DOHH2 (cell line): ENCODE measurements around the gene AGAP2.

Experiments used
- H3F3A ChIP-seq: fragments of 200-600 bp; sonication (generic), shearing (Covaris generic); 2 replicates; pipeline ENCODE4 v1.6.0; 2016; ENCODE audit warnings: antibody characterized with exemption, mild to moderate bottlenecking; ENCODE audit not compliant: control insufficient read depth, insufficient read depth
- H3K27ac ChIP-seq: fragments of 200-600 bp; sonication (generic); 2 replicates; pipeline ENCODE4 v1.5.1; 2014; ENCODE audit warnings: low read depth, mild to moderate bottlenecking, low read length, moderate library complexity
- H3K27me3 ChIP-seq: fragments of 200-600 bp; sonication (generic); 2 replicates; pipeline ENCODE4 v1.6.1; 2014; ENCODE audit warnings: mild to moderate bottlenecking, low read length, mixed read lengths; ENCODE audit not compliant: control insufficient read depth
- H3K36me3 ChIP-seq: fragments of 200-600 bp; sonication (generic); 2 replicates; pipeline ENCODE4 v1.6.1; 2014; ENCODE audit warnings: mild to moderate bottlenecking, low read length, moderate library complexity, mixed read lengths; ENCODE audit not compliant: control insufficient read depth
- H3K4me1 ChIP-seq: fragments of 200-600 bp; sonication (generic); 2 replicates; pipeline ENCODE4 v1.6.1; 2014; ENCODE audit warnings: mild to moderate bottlenecking, low read length, mixed read lengths; ENCODE audit not compliant: control insufficient read depth
- H3K4me2 ChIP-seq: fragments of 200-600 bp; sonication (generic); 2 replicates; pipeline ENCODE4 v1.6.0; 2014; ENCODE audit warnings: mild to moderate bottlenecking, low read length, moderate library complexity
- H3K4me3 ChIP-seq: fragments of 200-600 bp; sonication (generic); 2 replicates; pipeline ENCODE4 v1.5.1; 2014; ENCODE audit warnings: mild to moderate bottlenecking, low read length, mixed read lengths
- H3K79me2 ChIP-seq: fragments of 200-600 bp; sonication (generic); 2 replicates; pipeline ENCODE4 v1.6.1; 2014; ENCODE audit warnings: mild to moderate bottlenecking, low read length, mixed read lengths; ENCODE audit not compliant: control insufficient read depth
- H3K9me2 ChIP-seq: fragments of 200-600 bp; sonication (generic); replicated peaks from 2 replicates; pipeline ENCODE4 v1.6.1; 2014; ENCODE audit warnings: mild to moderate bottlenecking, low read length, mixed read lengths; ENCODE audit not compliant: control insufficient read depth
- H3K9me3 ChIP-seq: fragments of 200-600 bp; sonication (generic); 2 replicates; pipeline ENCODE4 v1.6.1; 2014; ENCODE audit warnings: antibody characterized with exemption, low read length, mixed read lengths; ENCODE audit not compliant: control insufficient read depth, insufficient read depth
- H4K20me1 ChIP-seq: fragments of 200-600 bp; sonication (generic); 2 replicates; pipeline ENCODE4 v1.6.0; 2014; ENCODE audit warnings: low read depth, mild to moderate bottlenecking, antibody characterized with exemption, low read length, moderate library complexity; ENCODE audit not compliant: control insufficient read depth, insufficient read depth
- EZH2phosphoT487 ChIP-seq: fragments of 200-600 bp; sonication (generic); IDR thresholded peaks from 2 replicates; pipeline ENCODE4 v1.6.1; 2017; ENCODE audit warnings: borderline replicate concordance, mild to moderate bottlenecking, antibody characterized with exemption, low read length, moderate library complexity, mixed read lengths
- TF ChIP-seq, protein P1 (sequence below): fragments of 200-600 bp; sonication (generic); IDR thresholded peaks from one replicate; pipeline ENCODE4 v1.5.1; 2014; ENCODE audit warnings: antibody characterized with exemption, mild to moderate bottlenecking, low read depth, low read length; ENCODE audit not compliant: poor library complexity, severe bottlenecking

The AGAP2 gene

DNA sequence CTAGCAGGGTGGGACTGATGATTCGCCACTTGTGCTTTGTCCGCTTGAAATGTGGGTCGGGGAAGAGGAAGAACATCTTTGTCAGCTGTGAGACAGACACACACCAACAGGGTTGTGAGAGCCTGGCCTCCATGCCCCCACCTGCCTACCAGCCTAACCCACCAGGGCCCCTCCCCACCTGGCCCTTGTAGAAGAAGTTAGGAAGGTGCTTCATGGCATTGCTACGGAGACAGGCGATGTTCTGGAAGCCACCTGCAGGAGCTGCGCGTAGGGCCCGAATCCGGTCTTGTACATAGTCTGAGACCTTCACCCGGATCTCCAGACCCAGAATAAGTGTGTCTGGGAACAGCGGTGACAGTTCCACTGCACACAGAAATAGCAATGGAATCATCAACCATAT is 31.1 kb upstream of the AGAP2 start:
- Histone ChIP-seq H3K79me2 (peaks cover 11% of the 10 kb centered on the region), H4K20me1 (no peaks in the 10 kb centered on the region), H3K9me2 (no peaks in the 10 kb centered on the region), H3K4me2 (no peak overlapping the region), H3K27ac (no peak overlapping the region), H3K4me1 (peaks cover 40% of the 10 kb centered on the region), H3K4me3 (no peak overlapping the region), H3K9me3 (no peaks in the 10 kb centered on the region), H3F3A (no peaks in the 10 kb centered on the region), H3K36me3 (peaks cover 24% of the 10 kb centered on the region), H3K27me3 (peaks cover 25% of the 10 kb centered on the region)
- TF ChIP-seq, protein P1, sequence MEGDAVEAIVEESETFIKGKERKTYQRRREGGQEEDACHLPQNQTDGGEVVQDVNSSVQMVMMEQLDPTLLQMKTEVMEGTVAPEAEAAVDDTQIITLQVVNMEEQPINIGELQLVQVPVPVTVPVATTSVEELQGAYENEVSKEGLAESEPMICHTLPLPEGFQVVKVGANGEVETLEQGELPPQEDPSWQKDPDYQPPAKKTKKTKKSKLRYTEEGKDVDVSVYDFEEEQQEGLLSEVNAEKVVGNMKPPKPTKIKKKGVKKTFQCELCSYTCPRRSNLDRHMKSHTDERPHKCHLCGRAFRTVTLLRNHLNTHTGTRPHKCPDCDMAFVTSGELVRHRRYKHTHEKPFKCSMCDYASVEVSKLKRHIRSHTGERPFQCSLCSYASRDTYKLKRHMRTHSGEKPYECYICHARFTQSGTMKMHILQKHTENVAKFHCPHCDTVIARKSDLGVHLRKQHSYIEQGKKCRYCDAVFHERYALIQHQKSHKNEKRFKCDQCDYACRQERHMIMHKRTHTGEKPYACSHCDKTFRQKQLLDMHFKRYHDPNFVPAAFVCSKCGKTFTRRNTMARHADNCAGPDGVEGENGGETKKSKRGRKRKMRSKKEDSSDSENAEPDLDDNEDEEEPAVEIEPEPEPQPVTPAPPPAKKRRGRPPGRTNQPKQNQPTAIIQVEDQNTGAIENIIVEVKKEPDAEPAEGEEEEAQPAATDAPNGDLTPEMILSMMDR, result no peak
- no peak for TF ChIP-seq EZH2phosphoT487

DNA sequence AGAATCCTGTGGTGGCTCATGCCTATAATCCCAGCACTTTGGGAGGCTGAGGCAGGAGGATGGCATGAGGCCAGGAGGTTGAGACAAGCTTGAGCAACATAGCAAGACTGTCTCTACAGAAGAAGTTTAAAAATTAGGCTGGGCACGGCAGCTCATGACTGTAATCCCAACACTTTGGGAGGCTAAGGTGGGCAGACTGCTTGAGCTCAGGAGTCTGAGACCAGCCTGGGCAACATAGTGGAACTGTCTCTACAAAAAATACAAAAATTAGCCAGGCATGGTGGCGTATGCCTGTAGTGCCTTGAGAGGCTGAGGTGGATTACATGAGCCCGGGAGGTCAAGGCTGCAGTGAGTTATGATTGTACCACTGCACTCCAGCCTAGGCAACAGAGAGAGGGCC is 29.3 kb upstream of the AGAP2 start:
- Histone ChIP-seq H3K9me3 (no peaks in the 10 kb centered on the region), H3F3A (peaks cover 5% of the 10 kb centered on the region), H3K27ac (no peak overlapping the region), H3K79me2 (peaks cover 11% of the 10 kb centered on the region), H3K27me3 (peaks cover 30% of the 10 kb centered on the region), H3K4me3 (no peak overlapping the region), H3K36me3 (peaks cover 24% of the 10 kb centered on the region), H3K4me1 (peaks cover 43% of the 10 kb centered on the region), H3K9me2 (no peaks in the 10 kb centered on the region), H3K4me2 (no peak overlapping the region), H4K20me1 (no peaks in the 10 kb centered on the region)
- TF ChIP-seq, protein P1, result no peak
- no peak for TF ChIP-seq EZH2phosphoT487

DNA sequence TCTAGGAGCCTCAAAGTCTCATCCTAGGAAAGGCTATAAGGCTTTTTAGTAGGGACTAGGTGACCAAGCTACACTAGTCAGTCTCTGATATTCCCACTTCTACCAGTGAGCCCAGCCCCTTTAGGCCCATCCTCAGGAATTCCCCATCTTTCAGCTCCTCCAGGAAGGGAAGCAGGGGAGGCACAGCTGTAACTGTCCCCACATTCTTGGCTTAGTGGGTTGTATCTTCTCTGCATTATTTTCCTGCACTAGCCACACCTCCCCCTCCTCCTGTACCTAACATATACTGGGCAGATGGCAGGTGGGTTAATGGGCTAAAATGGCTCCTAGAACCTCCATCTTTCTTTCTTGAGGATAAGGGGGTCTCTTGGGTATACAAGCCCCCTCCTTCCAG is 28.8 kb upstream of the AGAP2 start:
- Histone ChIP-seq H3K4me2 (no peak overlapping the region), H3K9me3 (no peaks in the 10 kb centered on the region), H3K36me3 (peaks cover 24% of the 10 kb centered on the region), H3K79me2 (peaks cover 11% of the 10 kb centered on the region), H3K27ac (no peak overlapping the region), H3K4me3 (no peak overlapping the region), H4K20me1 (no peaks in the 10 kb centered on the region), H3K4me1 (peaks cover 40% of the 10 kb centered on the region), H3F3A (peaks cover 11% of the 10 kb centered on the region), H3K9me2 (no peaks in the 10 kb centered on the region), H3K27me3 (peaks cover 30% of the 10 kb centered on the region)
- TF ChIP-seq, protein P1, result no peak
- TF ChIP-seq EZH2phosphoT487, result no peak
